A549 (cell line): ENCODE data around the gene INKA2. TPM values are rescaled to one million over a fixed set of nuclear protein-coding genes. Genes with fewer than 3 reads are reported as not detected.
"Not testable (repeated sequence)": the region's sequence is repeated elsewhere in the genome, so short reads cannot be mapped to it uniquely, and the experiment has no call there.

Source experiments
- ATAC-seq, 2 experiments: fragments of 200-7000 bp in 1 of 2; fragments of >200 bp in 1 of 2; cut with Nextera tagmentation in 1 of 2; cut with Tn5 transposase in 1 of 2; 3 replicates each; pipeline versions ENCODE4 v1.8.0 to v1.9.1; 2018 to 2020; ENCODE audit warnings: mild to moderate bottlenecking in 1 of 2, moderate library complexity in 1 of 2
- CTCF ChIA-PET: fragments of 300-600 bp; sonication (Branson Sonifier 250); formaldehyde crosslinking; extraction: SDS; loops from one replicate; lab custom pipeline; 2021; ENCODE audit warnings: antibody characterized with exemption, inconsistent platforms; lab: Yijun Ruan, JAX
- POLR2A ChIA-PET: fragments of 350-600 bp; formaldehyde crosslinking; extraction: SDS; loops from one replicate; lab custom pipeline; 2021; ENCODE audit warnings: antibody characterized with exemption, inconsistent platforms; lab: Yijun Ruan, JAX
- DNase-seq, 2 experiments: peaks; one replicate each; pipeline versions ENCODE4 v3.0.0 to v3.0.0-alpha.2; 2011 to 2016; ENCODE audit warnings: low read depth in 1 of 2, low spot score in 1 of 2
- FAIRE-seq: peaks from 2 replicates; lab custom pipeline; 2011; peaks lifted over from hg19 to GRCh38; lab: Jason Lieb, UNC
- H3K27ac ChIP-seq, 2 experiments: fragments of >200 bp; sonication (Bioruptor Twin); formaldehyde crosslinking; 3 replicates each; pipeline ENCODE4 v1.5.1; 2016 to 2017
- H3K4me1 ChIP-seq: fragments of >200 bp; sonication (Bioruptor Twin); formaldehyde crosslinking; 3 replicates; pipeline ENCODE4 v1.6.1; 2016
- H3K4me2 ChIP-seq: fragments of >200 bp; sonication (Bioruptor Twin); formaldehyde crosslinking; 3 replicates; pipeline ENCODE4 v1.6.1; 2016
- H3K4me3 ChIP-seq: fragments of >200 bp; sonication (Bioruptor Twin); formaldehyde crosslinking; 3 replicates; pipeline ENCODE4 v1.5.1; 2016
- H3K9me3 ChIP-seq: fragments of >200 bp; sonication (Bioruptor Twin); formaldehyde crosslinking; 3 replicates; pipeline ENCODE4 v1.6.1; 2016
- CEBPB ChIP-seq, 2 experiments: fragments of >200 bp in 1 of 2; sonication (Bioruptor Twin) in 1 of 2; formaldehyde crosslinking in 1 of 2; IDR thresholded peaks; 2 replicates each; pipeline ENCODE4 v1.6.1; 2012 to 2016
- EHMT2 ChIP-seq: fragments of 200-600 bp; sonication (generic); IDR thresholded peaks from 2 replicates; pipeline ENCODE4 v1.6.1; 2016; ENCODE audit warnings: antibody characterized with exemption, low read depth, mild to moderate bottlenecking, moderate library complexity
- HEYL ChIP-seq: fragments of 250-450 bp; sonication (Bioruptor Pico); IDR thresholded peaks from 2 replicates; pipeline ENCODE4 v1.8.0; 2021; ENCODE audit warnings: mild to moderate bottlenecking, moderate library complexity
- HOXB13 ChIP-seq: fragments of 250-450 bp; sonication (Bioruptor Pico); IDR thresholded peaks from 2 replicates; pipeline ENCODE4 v1.5.0; 2020; ENCODE audit warnings: low read depth, mild to moderate bottlenecking, moderate library complexity
- KDM1A ChIP-seq: fragments of 200-600 bp; sonication (generic); IDR thresholded peaks from 2 replicates; pipeline ENCODE4 v1.6.1; 2016; ENCODE audit warnings: low read depth, mild to moderate bottlenecking
- MAFK ChIP-seq: fragments of 450-650 bp; IDR thresholded peaks from 2 replicates; pipeline ENCODE4 v1.6.1; 2014; ENCODE audit not compliant: partially characterized antibody
- NR3C1 ChIP-seq: fragments of >200 bp; sonication (Bioruptor Twin); formaldehyde crosslinking; IDR thresholded peaks from 3 replicates; pipeline ENCODE4 v1.6.1; 2017
- POLR2A ChIP-seq: IDR thresholded peaks from 2 replicates; pipeline ENCODE4 v1.6.1; 2012; ENCODE audit warnings: mild to moderate bottlenecking, low read length
- RNF2 ChIP-seq: fragments of 200-600 bp; sonication (generic); IDR thresholded peaks from 2 replicates; pipeline ENCODE4 v1.6.1; 2016; ENCODE audit warnings: low read depth, mild to moderate bottlenecking, antibody characterized with exemption, moderate library complexity, borderline replicate concordance
- SMC3 ChIP-seq: fragments of >200 bp; sonication (Bioruptor Twin); formaldehyde crosslinking; IDR thresholded peaks from 3 replicates; pipeline ENCODE4 v1.6.1; 2018; ENCODE audit warnings: inconsistent platforms
- TFCP2L1 ChIP-seq: fragments of 250-450 bp; sonication (Bioruptor Pico); IDR thresholded peaks from 2 replicates; pipeline ENCODE4 v1.5.0; 2021; ENCODE audit warnings: mild to moderate bottlenecking
- ZC3H11A ChIP-seq: fragments of 450-650 bp; IDR thresholded peaks from 2 replicates; pipeline ENCODE4 v1.6.1; 2014; ENCODE audit warnings: antibody characterized with exemption, mild to moderate bottlenecking
- WGBS: methylation state at CpG from one replicate; pipeline ENCODE4 v1.1.6; 2017; ENCODE audit errors: missing lambda C conversion rate; 5-methylcytosine and 5-hydroxymethylcytosine counted together
- polyA plus RNA-seq, 4 experiments: library from polyadenylated mRNA; depleted of rRNA in 3 of 4; stranded (reverse); fragments of >200 nt; fragmentation: RNase III in 1 of 4; extraction: RNeasy Plus Mini Kit Qiagen cat#74134 plus additional on column Dnase treatment in 1 of 4; gene quantifications; 2 replicates in 3 of 4; 3 replicates in 1 of 4; pipeline ENCODE4 v1.2.3, GENCODE V29; 2011 to 2017
- TF ChIP-seq, protein P1 (sequence below): fragments of 450-650 bp; IDR thresholded peaks from 2 replicates; pipeline ENCODE4 v1.6.1; 2014; ENCODE audit warnings: antibody characterized with exemption
- TF ChIP-seq, protein P2 (sequence below): fragments of >200 bp; sonication (Bioruptor Twin); formaldehyde crosslinking; IDR thresholded peaks from 3 replicates; pipeline ENCODE4 v1.5.1; 2016
- TF ChIP-seq, protein P3 (sequence below): fragments of 250-450 bp; sonication (Bioruptor Pico); IDR thresholded peaks from 2 replicates; pipeline ENCODE4 v1.5.0; 2021; ENCODE audit warnings: mild to moderate bottlenecking, moderate library complexity, borderline replicate concordance
- TF ChIP-seq, protein P4 (sequence below): IDR thresholded peaks from 2 replicates; pipeline ENCODE4 v1.6.1; 2012
- TF ChIP-seq, protein P5 (sequence below): fragments of 250-450 bp; sonication (Bioruptor Pico); IDR thresholded peaks from 2 replicates; pipeline ENCODE4 v1.5.0; 2020; ENCODE audit warnings: low read depth, mild to moderate bottlenecking, moderate library complexity

INKA2 gene
- polyA plus RNA-seq, 2 of the 4 experiments (the other 2 are of a cell fraction) = 1.2 to 1.3 TPM

DNA sequence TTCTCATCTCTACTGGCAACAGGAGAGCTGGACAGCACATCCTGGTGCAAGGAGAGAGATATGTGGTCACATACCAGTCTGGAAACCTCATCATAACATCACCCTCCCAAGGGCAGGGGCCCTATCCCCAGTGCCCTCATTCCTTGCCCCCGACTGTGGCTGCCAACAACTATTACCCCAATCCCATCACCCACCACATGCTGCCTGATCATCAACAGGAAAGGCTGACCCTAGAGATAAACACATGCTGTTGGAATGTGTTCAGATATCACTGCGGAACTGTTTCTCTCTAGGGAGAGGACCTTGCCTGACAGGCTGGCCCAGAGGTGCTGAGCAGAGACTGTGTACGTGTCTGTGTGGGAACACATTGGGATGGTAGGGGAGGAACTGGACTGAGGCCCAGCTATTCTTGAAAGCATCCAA, 4.5 kb upstream of the INKA2 start:
- WGBS = 70% methylated on average over 3 of the region's 3 CpGs
- Histone ChIP-seq H3K4me2 (no peak overlapping the region), H3K9me3 (no peaks in the 10 kb centered on the region), H3K4me1 (no peaks in the 10 kb centered on the region), H3K4me3 (no peak overlapping the region)
- no peak for FAIRE-seq
- no peak for DNase-seq
- POLR2A ChIA-PET = no interaction called here
- ATAC-seq = no peak
- TF ChIP-seq, protein P1, sequence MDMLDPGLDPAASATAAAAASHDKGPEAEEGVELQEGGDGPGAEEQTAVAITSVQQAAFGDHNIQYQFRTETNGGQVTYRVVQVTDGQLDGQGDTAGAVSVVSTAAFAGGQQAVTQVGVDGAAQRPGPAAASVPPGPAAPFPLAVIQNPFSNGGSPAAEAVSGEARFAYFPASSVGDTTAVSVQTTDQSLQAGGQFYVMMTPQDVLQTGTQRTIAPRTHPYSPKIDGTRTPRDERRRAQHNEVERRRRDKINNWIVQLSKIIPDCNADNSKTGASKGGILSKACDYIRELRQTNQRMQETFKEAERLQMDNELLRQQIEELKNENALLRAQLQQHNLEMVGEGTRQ = no peak
- TF ChIP-seq CEBPB (IDR thresholded peaks at IDR 0.05) (no peak), NR3C1 (no peak), TFCP2L1 (CRISPR knock-in tag) (no peak), POLR2A (no peak), MAFK (no peak), HEYL (CRISPR knock-in tag) (no peak), RNF2 (no peak), ZC3H11A (no peak), KDM1A (no peak), HOXB13 (CRISPR knock-in tag) (no peak)
- TF ChIP-seq, protein P2, sequence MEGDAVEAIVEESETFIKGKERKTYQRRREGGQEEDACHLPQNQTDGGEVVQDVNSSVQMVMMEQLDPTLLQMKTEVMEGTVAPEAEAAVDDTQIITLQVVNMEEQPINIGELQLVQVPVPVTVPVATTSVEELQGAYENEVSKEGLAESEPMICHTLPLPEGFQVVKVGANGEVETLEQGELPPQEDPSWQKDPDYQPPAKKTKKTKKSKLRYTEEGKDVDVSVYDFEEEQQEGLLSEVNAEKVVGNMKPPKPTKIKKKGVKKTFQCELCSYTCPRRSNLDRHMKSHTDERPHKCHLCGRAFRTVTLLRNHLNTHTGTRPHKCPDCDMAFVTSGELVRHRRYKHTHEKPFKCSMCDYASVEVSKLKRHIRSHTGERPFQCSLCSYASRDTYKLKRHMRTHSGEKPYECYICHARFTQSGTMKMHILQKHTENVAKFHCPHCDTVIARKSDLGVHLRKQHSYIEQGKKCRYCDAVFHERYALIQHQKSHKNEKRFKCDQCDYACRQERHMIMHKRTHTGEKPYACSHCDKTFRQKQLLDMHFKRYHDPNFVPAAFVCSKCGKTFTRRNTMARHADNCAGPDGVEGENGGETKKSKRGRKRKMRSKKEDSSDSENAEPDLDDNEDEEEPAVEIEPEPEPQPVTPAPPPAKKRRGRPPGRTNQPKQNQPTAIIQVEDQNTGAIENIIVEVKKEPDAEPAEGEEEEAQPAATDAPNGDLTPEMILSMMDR = no peak
- TF ChIP-seq, protein P3, sequence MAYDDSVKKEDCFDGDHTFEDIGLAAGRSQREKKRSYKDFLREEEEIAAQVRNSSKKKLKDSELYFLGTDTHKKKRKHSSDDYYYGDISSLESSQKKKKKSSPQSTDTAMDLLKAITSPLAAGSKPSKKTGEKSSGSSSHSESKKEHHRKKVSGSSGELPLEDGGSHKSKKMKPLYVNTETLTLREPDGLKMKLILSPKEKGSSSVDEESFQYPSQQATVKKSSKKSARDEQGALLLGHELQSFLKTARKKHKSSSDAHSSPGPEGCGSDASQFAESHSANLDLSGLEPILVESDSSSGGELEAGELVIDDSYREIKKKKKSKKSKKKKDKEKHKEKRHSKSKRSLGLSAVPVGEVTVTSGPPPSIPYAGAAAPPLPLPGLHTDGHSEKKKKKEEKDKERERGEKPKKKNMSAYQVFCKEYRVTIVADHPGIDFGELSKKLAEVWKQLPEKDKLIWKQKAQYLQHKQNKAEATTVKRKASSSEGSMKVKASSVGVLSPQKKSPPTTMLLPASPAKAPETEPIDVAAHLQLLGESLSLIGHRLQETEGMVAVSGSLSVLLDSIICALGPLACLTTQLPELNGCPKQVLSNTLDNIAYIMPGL (CRISPR knock-in tag) = no peak
- TF ChIP-seq, protein P4, sequence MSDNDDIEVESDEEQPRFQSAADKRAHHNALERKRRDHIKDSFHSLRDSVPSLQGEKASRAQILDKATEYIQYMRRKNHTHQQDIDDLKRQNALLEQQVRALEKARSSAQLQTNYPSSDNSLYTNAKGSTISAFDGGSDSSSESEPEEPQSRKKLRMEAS = no peak
- TF ChIP-seq, protein P5, sequence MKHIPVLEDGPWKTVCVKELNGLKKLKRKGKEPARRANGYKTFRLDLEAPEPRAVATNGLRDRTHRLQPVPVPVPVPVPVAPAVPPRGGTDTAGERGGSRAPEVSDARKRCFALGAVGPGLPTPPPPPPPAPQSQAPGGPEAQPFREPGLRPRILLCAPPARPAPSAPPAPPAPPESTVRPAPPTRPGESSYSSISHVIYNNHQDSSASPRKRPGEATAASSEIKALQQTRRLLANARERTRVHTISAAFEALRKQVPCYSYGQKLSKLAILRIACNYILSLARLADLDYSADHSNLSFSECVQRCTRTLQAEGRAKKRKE (CRISPR knock-in tag) = no peak
- TF ChIP-seq, all 56 proteins: peak for 0
- no peak overlapping the region for H3K27ac ChIP-seq
- CTCF ChIA-PET = interaction anchor here (0.9 to 2.7 kb wide), 5 partner anchors 11 to 263 kb away, joined by 3 to 11 read pairs (median 3); no protein-coding TSS in a partner anchor

DNA sequence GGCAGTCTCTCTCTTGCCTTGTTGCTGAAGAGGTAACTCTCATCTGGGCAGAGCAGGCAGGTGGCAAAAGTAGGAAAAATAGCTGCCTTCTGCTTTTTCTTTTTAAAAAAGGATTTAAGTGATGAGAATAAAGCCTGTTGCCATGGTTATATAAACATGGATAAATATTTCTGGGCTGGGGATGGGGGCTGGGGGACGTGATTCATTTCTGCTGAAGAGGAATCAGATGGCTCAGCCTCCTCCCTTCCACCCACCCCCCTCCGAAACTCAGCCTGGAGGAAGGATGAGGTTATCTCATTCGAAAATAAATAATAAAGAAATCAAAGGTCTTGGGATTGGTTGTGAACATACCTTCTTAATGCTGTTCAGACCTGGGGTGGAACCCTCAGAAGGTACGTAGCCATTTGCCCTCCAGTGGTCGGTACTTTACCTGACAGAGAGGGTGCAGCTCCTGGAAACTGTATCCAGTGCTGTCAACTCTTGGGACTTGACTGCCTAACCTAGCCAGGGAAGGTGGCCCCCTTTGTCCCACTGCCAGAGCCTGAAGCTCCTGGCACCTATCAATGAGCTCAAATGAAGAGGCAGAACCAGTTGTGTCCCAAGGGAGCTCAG, 3.8 kb upstream of the INKA2 start:
- ATAC-seq (no peak), DNase-seq (no peak), FAIRE-seq (no peak)
- Histone ChIP-seq H3K4me1 (peaks cover 4% of the 10 kb centered on the region; the same call in 2 of the 3 replicates), H3K9me3 (no peaks in the 10 kb centered on the region), H3K27ac (no peak overlapping the region), H3K4me2 (no peak overlapping the region), H3K4me3 (no peak overlapping the region)
- ChIA-PET POLR2A (no interaction called here), CTCF (interaction anchor here (0.9 to 1.3 kb wide), 3 partner anchors 12 to 26 kb away, joined by 3 to 5 read pairs (median 3); no protein-coding TSS in a partner anchor)
- TF ChIP-seq, protein P2 = no peak
- TF ChIP-seq EHMT2 (no peak), SMC3 (no peak)
- WGBS = 42% methylated on average over 5 of the region's 5 CpGs

DNA sequence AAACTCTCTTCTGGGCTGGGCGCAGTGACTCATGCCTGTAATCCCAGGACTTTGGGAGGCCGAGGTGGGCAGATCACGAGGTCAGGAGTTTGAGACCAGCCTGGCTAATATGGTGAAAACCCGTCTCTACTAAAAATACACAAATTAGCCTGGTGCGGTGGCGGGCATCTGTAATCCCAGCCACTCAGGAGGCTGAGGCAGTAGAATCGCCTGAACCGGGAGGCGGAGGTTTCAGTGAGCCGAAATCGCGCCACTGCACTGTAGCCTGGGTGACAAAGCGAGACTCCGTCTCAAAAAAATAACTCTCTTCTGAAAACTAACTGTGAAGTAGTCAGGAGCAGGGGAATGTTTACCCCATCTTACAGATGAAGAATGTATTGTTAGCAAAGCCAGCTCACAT, 3.1 kb upstream of the INKA2 start:
- 93% methylated on average over 14 of the region's 14 CpGs for WGBS
- ATAC-seq, H3K4me3 ChIP-seq, H3K27ac ChIP-seq, H3K9me3 ChIP-seq, DNase-seq, POLR2A ChIA-PET, FAIRE-seq, H3K4me2 ChIP-seq, H3K4me1 ChIP-seq: not testable (repeated sequence)
- CTCF ChIA-PET = interaction anchor here (1.3 kb wide), 1 partner anchor 13 kb away, joined by 3 read pairs; no protein-coding TSS in a partner anchor
